Ascending aorta (tissue), 2 donors: Measurements from ENCODE around the gene SIRPA. TPM values are rescaled to one million over a fixed set of nuclear protein-coding genes. Genes with fewer than 3 reads are reported as not detected.

Experiments used
- DNase-seq, 2 donors: peaks; one replicate each; pipeline ENCODE4 v3.0.0-alpha.2; 2019; ENCODE audit warnings: low spot score in 2 of 2
- H3K27ac ChIP-seq, 2 donors: fragments of 200-600 bp; sonication (generic); one replicate each; pipeline ENCODE4 v1.5.1; 2016 to 2017; ENCODE audit warnings: mild to moderate bottlenecking in 1 of 2
- H3K27me3 ChIP-seq: fragments of 200-600 bp; sonication (generic); one replicate; pipeline ENCODE4 v1.5.1; 2017
- H3K36me3 ChIP-seq, 2 donors: fragments of 200-600 bp; sonication (generic); one replicate each; pipeline ENCODE4 v1.5.1; 2016
- H3K4me1 ChIP-seq, 2 donors: fragments of 200-600 bp; sonication (generic); one replicate each; pipeline ENCODE4 v1.5.1; 2016 to 2017; ENCODE audit warnings: mild to moderate bottlenecking in 1 of 2
- H3K4me3 ChIP-seq, 2 donors: fragments of 200-600 bp; sonication (generic); one replicate each; pipeline ENCODE4 v1.5.1; 2016 to 2017; ENCODE audit warnings: mild to moderate bottlenecking in 1 of 2
- H3K9me3 ChIP-seq, 2 donors: fragments of 200-600 bp; sonication (generic); one replicate each; pipeline ENCODE4 v1.5.1; 2016
- intact Hi-C: fragments of 100-400 bp; cut with DNase I; formaldehyde crosslinking; loops from one replicate; pipeline ENCODE4 v1.15.1; 2023
- total RNA-seq: library from RNA; depleted of rRNA; stranded (reverse); fragments of >200 nt; gene quantifications from one replicate; pipeline ENCODE4 v1.1.0, GENCODE V29; 2016
- TF ChIP-seq, protein P1 (sequence below), 3 experiments: fragments of 200-600 bp in 2 of 3; fragments of 450-650 bp in 1 of 3; sonication (generic) in 2 of 3; IDR thresholded peaks; one replicate each; pipeline ENCODE4 v1.5.1; 2016 to 2019; ENCODE audit warnings: antibody characterized with exemption in 3 of 3, mild to moderate bottlenecking in 1 of 3, moderate library complexity in 1 of 3

The SIRPA gene
- total RNA-seq, 1 donor from 2014 or later, result 72.8 TPM

DNA sequence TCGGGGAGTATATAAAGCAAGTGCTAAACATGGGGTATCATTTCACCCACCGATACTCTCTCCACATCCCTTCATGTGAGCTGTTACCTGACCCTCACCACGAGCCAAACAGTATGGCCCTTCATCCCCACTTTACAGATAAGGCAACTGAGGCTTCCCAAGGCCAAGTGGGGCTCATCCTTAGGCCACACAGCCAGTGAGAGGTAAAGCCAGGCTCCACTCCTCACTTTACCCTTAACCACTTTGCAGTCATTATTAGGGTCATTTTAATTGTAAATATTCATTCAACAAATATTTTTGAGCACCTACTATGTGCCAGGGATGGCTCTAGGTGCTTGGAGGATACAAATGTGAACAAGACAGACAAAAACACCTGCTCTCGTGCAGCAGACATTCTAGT is 7.0 kb downstream of the SIRPA start:
- Histone ChIP-seq H3K4me3 (no peak overlapping the region), H3K36me3 (peaks cover 0 to 7% of the 10 kb centered on the region in 2 donors), H3K9me3 (no peaks in the 10 kb centered on the region), H3K27ac (no peak overlapping the region), H3K27me3 (no peaks in the 10 kb centered on the region), H3K4me1 (peaks cover 9 to 41% of the 10 kb centered on the region in 2 donors)
- DNase-seq, result no peak
- TF ChIP-seq, protein P1, sequence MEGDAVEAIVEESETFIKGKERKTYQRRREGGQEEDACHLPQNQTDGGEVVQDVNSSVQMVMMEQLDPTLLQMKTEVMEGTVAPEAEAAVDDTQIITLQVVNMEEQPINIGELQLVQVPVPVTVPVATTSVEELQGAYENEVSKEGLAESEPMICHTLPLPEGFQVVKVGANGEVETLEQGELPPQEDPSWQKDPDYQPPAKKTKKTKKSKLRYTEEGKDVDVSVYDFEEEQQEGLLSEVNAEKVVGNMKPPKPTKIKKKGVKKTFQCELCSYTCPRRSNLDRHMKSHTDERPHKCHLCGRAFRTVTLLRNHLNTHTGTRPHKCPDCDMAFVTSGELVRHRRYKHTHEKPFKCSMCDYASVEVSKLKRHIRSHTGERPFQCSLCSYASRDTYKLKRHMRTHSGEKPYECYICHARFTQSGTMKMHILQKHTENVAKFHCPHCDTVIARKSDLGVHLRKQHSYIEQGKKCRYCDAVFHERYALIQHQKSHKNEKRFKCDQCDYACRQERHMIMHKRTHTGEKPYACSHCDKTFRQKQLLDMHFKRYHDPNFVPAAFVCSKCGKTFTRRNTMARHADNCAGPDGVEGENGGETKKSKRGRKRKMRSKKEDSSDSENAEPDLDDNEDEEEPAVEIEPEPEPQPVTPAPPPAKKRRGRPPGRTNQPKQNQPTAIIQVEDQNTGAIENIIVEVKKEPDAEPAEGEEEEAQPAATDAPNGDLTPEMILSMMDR (IDR thresholded peaks at IDR 0.05), result no peak
- intact Hi-C loops, result no loop called here

DNA sequence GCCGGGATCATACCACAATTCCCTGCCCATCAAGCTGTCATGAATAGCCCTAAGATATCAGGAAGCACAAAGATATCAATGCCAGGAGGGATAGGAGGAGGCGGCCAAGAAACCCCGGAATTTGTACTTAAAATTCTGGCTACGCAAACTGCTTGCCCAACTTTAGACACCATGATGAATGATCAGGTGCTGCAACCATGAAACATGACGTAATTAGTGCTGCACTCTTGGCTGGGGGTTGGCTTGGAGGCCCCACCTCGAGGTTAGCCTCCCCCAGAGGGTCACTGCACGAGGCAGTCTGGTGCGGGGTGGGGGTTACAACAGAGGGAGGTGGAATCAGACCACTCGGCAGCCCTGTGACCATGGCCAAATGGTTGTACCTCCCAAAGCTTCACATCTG is 8.9 kb downstream of the SIRPA start:
- TF ChIP-seq, protein P1 (IDR thresholded peaks at IDR 0.05), result no peak
- intact Hi-C loops, result no loop called here
- no peak overlapping the region for H3K27ac ChIP-seq
- H3K9me3 ChIP-seq, result no peaks in the 10 kb centered on the region
- no peak for DNase-seq
- peaks cover 12 to 24% of the 10 kb centered on the region in 2 donors for H3K4me1 ChIP-seq
- no peaks in the 10 kb centered on the region for H3K27me3 ChIP-seq
- peaks cover 0 to 7% of the 10 kb centered on the region in 2 donors for H3K36me3 ChIP-seq
- no peak overlapping the region for H3K4me3 ChIP-seq

DNA sequence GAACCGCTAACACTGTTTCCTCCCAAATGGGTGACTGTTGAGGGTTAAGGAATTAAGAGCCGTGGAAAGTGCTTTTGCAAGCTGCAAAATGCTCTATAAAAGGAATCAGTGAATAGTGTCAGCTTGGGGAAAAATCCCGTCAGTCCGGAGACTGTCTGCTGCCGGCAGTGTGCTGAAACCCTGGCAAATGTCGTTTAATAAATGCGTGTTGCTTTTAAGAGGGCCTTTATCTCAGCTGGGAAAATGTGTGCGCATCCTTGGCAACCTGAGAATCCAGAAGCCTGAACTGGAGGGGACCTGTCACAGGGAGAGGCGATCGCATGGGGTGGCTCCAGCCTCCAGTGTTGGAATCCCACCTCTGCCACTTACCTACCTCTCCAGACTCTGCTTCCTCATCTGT is 9.8 kb downstream of the SIRPA start:
- H3K27me3 ChIP-seq, result no peaks in the 10 kb centered on the region
- H3K4me3 ChIP-seq, result no peak overlapping the region
- intact Hi-C loops, result no loop called here
- H3K36me3 ChIP-seq, result peaks cover 0 to 7% of the 10 kb centered on the region in 2 donors
- no peak for DNase-seq
- TF ChIP-seq, protein P1 (IDR thresholded peaks at IDR 0.05), result no peak
- H3K4me1 ChIP-seq, result peaks cover 7 to 17% of the 10 kb centered on the region in 2 donors
- H3K27ac ChIP-seq, result no peak overlapping the region
- no peaks in the 10 kb centered on the region for H3K9me3 ChIP-seq

DNA sequence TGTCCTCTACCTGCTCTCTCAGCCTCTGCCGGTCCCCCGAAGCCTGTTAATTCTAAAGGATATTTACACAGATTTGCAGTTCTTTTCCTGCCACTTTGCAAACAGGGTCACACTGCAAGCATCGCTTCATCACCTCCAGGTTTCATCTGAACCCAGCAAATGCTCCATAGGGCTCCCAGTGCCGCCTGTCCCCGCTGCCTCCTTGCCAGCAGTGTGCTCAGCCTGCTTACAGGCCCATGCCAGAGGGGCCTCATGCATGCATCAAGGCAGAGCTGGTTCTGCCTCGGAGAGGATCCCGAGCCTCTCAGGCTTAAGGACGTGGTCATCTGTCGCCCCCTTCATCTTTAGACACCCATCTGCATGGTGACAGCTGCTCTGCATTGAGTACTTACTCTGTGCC is 10.5 kb downstream of the SIRPA start:
- no peak for DNase-seq
- Histone ChIP-seq H3K36me3 (peaks cover 0 to 7% of the 10 kb centered on the region in 2 donors), H3K27ac (no peak overlapping the region), H3K27me3 (no peaks in the 10 kb centered on the region), H3K4me1 (peaks cover 7 to 12% of the 10 kb centered on the region in 2 donors), H3K9me3 (no peaks in the 10 kb centered on the region), H3K4me3 (no peak overlapping the region)
- intact Hi-C loops, result no loop called here
- TF ChIP-seq, protein P1 (IDR thresholded peaks at IDR 0.05), result no peak

DNA sequence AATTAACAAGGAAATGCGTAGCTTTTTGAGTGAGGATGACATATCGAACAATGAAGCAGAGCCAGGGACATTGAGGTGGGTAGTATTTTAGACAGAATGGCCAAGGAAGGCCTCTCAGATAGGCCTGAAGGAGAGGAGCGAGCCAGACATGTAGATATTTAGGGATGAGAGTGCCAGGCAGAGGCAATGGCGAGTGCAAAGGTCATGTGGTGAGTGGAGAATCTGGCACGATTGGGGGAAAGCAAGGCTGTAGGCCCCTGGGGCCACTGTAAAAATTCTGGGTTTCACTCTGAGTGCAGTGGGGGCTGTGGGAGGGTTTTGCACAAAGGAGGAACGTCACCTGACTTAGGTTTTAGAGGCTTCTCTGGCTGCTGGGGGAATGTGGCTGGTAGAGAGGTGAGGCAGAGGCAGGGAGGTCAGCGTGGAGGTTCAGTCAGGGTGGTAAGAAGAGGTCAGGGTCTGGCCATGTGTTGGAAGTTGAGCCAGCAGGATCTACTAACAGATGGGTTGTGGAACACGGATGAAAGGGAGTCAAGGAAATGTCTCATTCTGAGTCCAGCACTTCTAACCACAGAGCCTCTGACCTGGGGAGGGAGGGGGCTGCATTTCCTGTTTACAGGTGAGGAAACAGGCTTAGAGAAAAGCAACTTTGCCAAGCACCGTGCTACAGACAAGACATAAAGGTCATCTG is 11.3 kb downstream of the SIRPA start:
- H3K27ac ChIP-seq, result no peak overlapping the region
- TF ChIP-seq, protein P1 (IDR thresholded peaks at IDR 0.05), result no peak
- H3K27me3 ChIP-seq, result no peaks in the 10 kb centered on the region
- H3K4me1 ChIP-seq, result peaks cover 7 to 10% of the 10 kb centered on the region in 2 donors
- no peak overlapping the region for H3K4me3 ChIP-seq
- H3K9me3 ChIP-seq, result no peaks in the 10 kb centered on the region
- DNase-seq, result no peak
- intact Hi-C loops, result no loop called here
- H3K36me3 ChIP-seq, result peaks cover 0 to 7% of the 10 kb centered on the region in 2 donors
